Stomach (tissue), 9 donors: Measurements from ENCODE around the gene MGST3. TPM values are rescaled to one million over a fixed set of nuclear protein-coding genes. Genes with fewer than 3 reads are reported as not detected.

Source experiments
- DNase-seq, 2 donors: peaks; one replicate each; pipeline versions ENCODE4 v3.0.0 to v3.0.0-alpha.2; 2013 to 2019
- H3K27ac ChIP-seq, 5 donors: fragments of 200-600 bp in 4 of 5; sonication (generic) in 4 of 5; one replicate each; pipeline ENCODE4 v1.5.1; 2013 to 2019; ENCODE audit warnings: mild to moderate bottlenecking in 1 of 5, moderate library complexity in 1 of 5
- H3K27me3 ChIP-seq, 3 donors: fragments of 200-600 bp; sonication (generic); one replicate each; pipeline ENCODE4 v1.5.1; 2017 to 2019; ENCODE audit warnings: mixed run types in 1 of 3
- H3K36me3 ChIP-seq, 4 donors: fragments of 200-600 bp; sonication (generic); 1 replicate in 3 of 4; 2 replicates in 1 of 4; pipeline ENCODE4 v1.5.1; 2016 to 2019
- H3K4me1 ChIP-seq, 4 donors: fragments of 200-600 bp; sonication (generic); one replicate each; pipeline ENCODE4 v1.5.1; 2016 to 2019
- H3K4me3 ChIP-seq, 4 donors: fragments of 200-600 bp; sonication (generic) in 3 of 4; one replicate each; pipeline ENCODE4 v1.5.1; 2016 to 2019; ENCODE audit warnings: mild to moderate bottlenecking in 1 of 4
- H3K9me3 ChIP-seq, 4 donors: fragments of 200-600 bp; sonication (generic); one replicate each; pipeline ENCODE4 v1.5.1; 2016 to 2019
- CTCF ChIP-seq, 7 experiments: fragments of 450-650 bp in 4 of 7; fragments of 200-600 bp in 3 of 7; sonication (generic) in 3 of 7; IDR thresholded peaks; one replicate each; pipeline ENCODE4 v1.5.1; 2016 to 2019; ENCODE audit warnings: antibody characterized with exemption in 7 of 7, control low read depth in 2 of 7, mild to moderate bottlenecking in 1 of 7
- EP300 ChIP-seq: sonication (generic); formaldehyde crosslinking; IDR thresholded peaks from one replicate; pipeline ENCODE4 v1.6.1; 2017; ENCODE audit warnings: antibody characterized with exemption
- POLR2A ChIP-seq, 4 donors: fragments of 450-650 bp; IDR thresholded peaks; one replicate each; pipeline ENCODE4 v1.6.1; 2016; ENCODE audit warnings: antibody characterized with exemption in 4 of 4, control low read depth in 2 of 4, mild to moderate bottlenecking in 1 of 4, moderate library complexity in 1 of 4
- POLR2AphosphoS5 ChIP-seq, 3 donors: sonication (generic); formaldehyde crosslinking; IDR thresholded peaks; one replicate each; pipeline ENCODE4 v1.6.1; 2016; ENCODE audit warnings: antibody characterized with exemption in 3 of 3
- WGBS, 5 donors: extraction: QIAGEN DNeasy Blood & Tissue Kit in 3 of 5; methylation state at CpG; one replicate each; pipeline versions ENCODE4 v1.1.5 to v1.1.7; 2013 to 2018; 5-methylcytosine and 5-hydroxymethylcytosine counted together
- intact Hi-C: fragments of 100-400 bp; cut with DNase I; formaldehyde crosslinking; loops from one replicate; pipeline ENCODE4 v1.15.1; 2023; ENCODE audit warnings: low total_unique reads
- polyA plus RNA-seq, 3 donors: library from polyadenylated mRNA; stranded (reverse); fragments of 200-250 nt; gene quantifications; one replicate each; pipeline ENCODE4 v1.2.3, GENCODE V29; 2013
- total RNA-seq, 5 donors: library from RNA; depleted of rRNA; stranded (reverse); fragments of >200 nt; gene quantifications; one replicate each; pipeline versions ENCODE4 v1.1.0 to v1.2.3, GENCODE V29; 2014 to 2016
- donor health status: healthy with polysubstance abuse.
- donor health status: Bipolar disorder and iron deficiency.
- donor health status: healthy.

Gene MGST3
- total and polyA plus RNA-seq, 8 donors: 46.1 to 310 (median 124) TPM

DNA sequence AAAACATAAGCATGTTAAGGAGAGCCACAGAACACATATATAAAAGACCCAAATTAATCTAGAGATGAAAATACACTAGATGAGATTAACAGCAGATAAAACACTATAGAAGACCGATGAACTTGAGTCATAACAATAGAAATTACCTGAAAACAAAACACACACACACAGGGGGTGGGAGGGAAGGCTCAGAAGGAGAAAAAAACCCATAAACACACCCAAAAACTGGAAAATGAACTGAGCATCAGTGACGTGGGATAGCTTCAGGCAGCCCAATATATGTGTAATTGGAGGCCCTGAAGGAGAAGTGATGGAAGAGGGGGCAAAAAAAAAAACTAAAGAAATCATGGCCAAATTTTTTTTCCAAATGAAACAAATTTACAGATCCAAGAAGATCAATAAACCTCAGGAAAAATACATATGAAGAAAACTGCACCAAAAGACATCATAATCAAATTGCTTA lies 56.0 kb downstream of the MGST3 start:
- WGBS, 5 donors: 86 to 96% (median 90%) methylated on average over 2 of the region's 2 CpGs
- intact Hi-C loops: no loop called here
- no peak for DNase-seq

DNA sequence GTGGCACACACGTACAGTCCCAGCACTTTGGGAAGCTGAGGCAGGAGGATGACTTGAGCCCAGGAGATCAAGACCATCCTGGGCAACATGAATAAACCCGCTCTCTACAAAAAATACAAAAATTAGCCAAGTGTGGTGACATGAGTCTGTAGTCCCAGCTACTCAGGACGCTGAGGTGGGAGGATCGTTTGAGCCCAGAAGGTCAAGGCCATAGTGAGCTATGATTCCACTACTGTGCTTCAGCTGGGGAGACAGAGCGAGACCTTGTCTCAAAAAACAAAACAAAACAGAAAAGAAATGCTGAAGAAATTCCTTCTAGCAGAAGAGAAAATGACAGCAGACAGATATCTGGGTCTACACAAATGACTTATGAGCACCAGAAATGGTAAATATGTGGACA lies 57.0 kb downstream of the MGST3 start:
- H3K9me3 ChIP-seq: no peaks in the 10 kb centered on the region
- intact Hi-C loops: no loop called here
- H3K27me3 ChIP-seq: no peaks in the 10 kb centered on the region
- 95 to 99% (median 97%) methylated on average over 5 of the region's 5 CpGs for WGBS, 5 donors
- no peak overlapping the region for H3K4me3 ChIP-seq
- no peak overlapping the region for H3K27ac ChIP-seq
- TF ChIP-seq POLR2A (IDR thresholded peaks at IDR 0.05) (no peak), EP300 (no peak), POLR2AphosphoS5 (IDR thresholded peaks at IDR 0.05) (no peak), CTCF (IDR thresholded peaks at IDR 0.05) (no peak)
- DNase-seq: no peak
- H3K36me3 ChIP-seq: peaks cover 0 to 46% (median 17%) of the 10 kb centered on the region in 4 donors
- H3K4me1 ChIP-seq: peaks cover 0 to 31% (median 19%) of the 10 kb centered on the region in 4 donors

More for the DNA sequence above, 56.0 kb downstream of the MGST3 start:
- Histone ChIP-seq H3K27ac (no peak overlapping the region), H3K36me3 (peaks cover 10 to 56% (median 27%) of the 10 kb centered on the region in 4 donors), H3K4me1 (peaks cover 0 to 34% (median 19%) of the 10 kb centered on the region in 4 donors), H3K27me3 (no peaks in the 10 kb centered on the region), H3K4me3 (no peak overlapping the region), H3K9me3 (no peaks in the 10 kb centered on the region)
- no peak for TF ChIP-seq CTCF (IDR thresholded peaks at IDR 0.05)
- no peak for TF ChIP-seq POLR2AphosphoS5 (IDR thresholded peaks at IDR 0.05)
- no peak for TF ChIP-seq EP300
- TF ChIP-seq POLR2A (IDR thresholded peaks at IDR 0.05): no peak

DNA sequence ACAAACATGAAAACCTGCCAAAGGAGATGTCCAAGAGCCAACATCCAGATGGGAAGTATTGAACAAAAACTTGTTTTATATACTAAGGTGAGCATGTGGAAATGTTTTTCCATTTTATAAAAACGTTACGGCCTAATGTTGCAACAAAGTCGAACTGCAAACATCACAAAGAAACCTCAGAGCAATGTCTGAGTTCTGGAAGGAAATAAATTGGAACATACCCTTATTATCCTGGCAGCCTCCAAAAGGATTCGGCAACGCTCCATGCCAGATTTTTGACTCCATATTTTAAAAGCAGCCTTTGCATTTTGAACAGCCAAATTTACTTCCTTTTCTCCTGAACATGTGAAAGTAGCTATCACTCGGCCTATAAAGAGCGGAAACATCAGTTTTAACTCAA lies 64.0 kb downstream of the MGST3 start:
- no peak for DNase-seq
- H3K27me3 ChIP-seq: no peaks in the 10 kb centered on the region
- H3K9me3 ChIP-seq: no peaks in the 10 kb centered on the region
- H3K27ac ChIP-seq: no peak overlapping the region
- H3K4me1 ChIP-seq: peaks cover 19 to 36% (median 32%) of the 10 kb centered on the region in 4 donors
- 66 to 80% (median 77%) methylated on average over 7 of the region's 7 CpGs for WGBS, 5 donors
- intact Hi-C loops: no loop called here
- no peak overlapping the region for H3K4me3 ChIP-seq
- no peak for TF ChIP-seq CTCF (IDR thresholded peaks at IDR 0.05)
- no peak for TF ChIP-seq POLR2A (IDR thresholded peaks at IDR 0.05)
- no peak for TF ChIP-seq EP300
- TF ChIP-seq POLR2AphosphoS5 (IDR thresholded peaks at IDR 0.05): no peak
- peaks cover 0 to 19% (median 10%) of the 10 kb centered on the region in 4 donors for H3K36me3 ChIP-seq

DNA sequence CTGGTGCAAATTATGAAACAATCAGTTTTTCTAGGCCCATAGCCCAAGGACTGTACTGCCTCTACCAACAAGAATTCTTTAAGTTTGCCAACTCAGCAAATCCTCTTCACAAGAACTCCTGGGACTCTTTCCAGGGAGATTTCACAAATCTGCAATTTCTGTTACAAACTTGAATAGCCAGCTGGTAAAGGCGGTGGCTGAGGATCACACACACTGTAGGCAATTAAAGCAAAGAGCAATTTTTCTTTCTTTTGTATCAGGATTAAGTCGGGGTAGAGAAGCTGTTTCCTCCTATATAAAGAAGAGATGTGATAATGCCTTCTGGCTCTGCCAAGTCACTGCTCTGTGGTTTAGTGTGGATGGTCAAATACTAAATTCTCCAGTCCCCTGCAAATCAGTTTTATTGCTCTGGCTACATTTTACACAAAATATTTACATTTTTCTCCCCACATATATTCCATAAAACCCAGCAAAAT lies 65.6 kb downstream of the MGST3 start:
- H3K4me3 ChIP-seq: peak overlapping the region in 3 of 4 donors; percentile 5 to 74 (median 55)
- intact Hi-C loops: no loop called here
- H3K27me3 ChIP-seq: no peaks in the 10 kb centered on the region
- H3K36me3 ChIP-seq: peaks cover 0 to 9% (median 0%) of the 10 kb centered on the region in 4 donors
- no peaks in the 10 kb centered on the region for H3K9me3 ChIP-seq
- peak in 1 of 2 donors; percentile 73 for DNase-seq
- peaks cover 19 to 36% (median 32%) of the 10 kb centered on the region in 4 donors for H3K4me1 ChIP-seq
- WGBS, 5 donors: 0 to 15% (median 5%) methylated on average over 2 of the region's 2 CpGs
- TF ChIP-seq POLR2AphosphoS5 (IDR thresholded peaks at IDR 0.05) (peak in 2 of 3 donors; percentile 11 to 20), CTCF (IDR thresholded peaks at IDR 0.05) (no peak), EP300 (no peak), POLR2A (IDR thresholded peaks at IDR 0.05) (no peak)
- H3K27ac ChIP-seq: peak overlapping the region in 4 of 5 donors; percentile 49 to 95 (median 56)
